ENCODE measurements around the gene RFWD3. TPM values are rescaled to one million over a fixed set of nuclear protein-coding genes. Genes with fewer than 3 reads are reported as not detected.

Gene RFWD3
- polyA plus RNA-seq, 5 donors = 19.2 to 27.4 (median 24.5) TPM

- no peak for DNase-seq
These were observed 43.4 kb downstream of the RFWD3 start for GRCh38 chr16:74623214-74623838.

- DNase-seq = no peak
These were observed 44.7 kb downstream of the RFWD3 start for GRCh38 chr16:74622005-74622404.

- no peak for DNase-seq
These were observed 49.4 kb downstream of the RFWD3 start for GRCh38 chr16:74617206-74617788.

- no peak for DNase-seq
These were observed 55.0 kb downstream of the RFWD3 start for GRCh38 chr16:74611721-74612120.

GRCh38 chr16:74608944-74609343 is 57.7 kb downstream of the RFWD3 start:
- DNase-seq = no peak

GRCh38 chr16:74608381-74608780 is 58.3 kb downstream of the RFWD3 start:
- no peak for DNase-seq

GRCh38 chr16:74607962-74608356 is 58.7 kb downstream of the RFWD3 start:
- DNase-seq = no peak

DNA sequence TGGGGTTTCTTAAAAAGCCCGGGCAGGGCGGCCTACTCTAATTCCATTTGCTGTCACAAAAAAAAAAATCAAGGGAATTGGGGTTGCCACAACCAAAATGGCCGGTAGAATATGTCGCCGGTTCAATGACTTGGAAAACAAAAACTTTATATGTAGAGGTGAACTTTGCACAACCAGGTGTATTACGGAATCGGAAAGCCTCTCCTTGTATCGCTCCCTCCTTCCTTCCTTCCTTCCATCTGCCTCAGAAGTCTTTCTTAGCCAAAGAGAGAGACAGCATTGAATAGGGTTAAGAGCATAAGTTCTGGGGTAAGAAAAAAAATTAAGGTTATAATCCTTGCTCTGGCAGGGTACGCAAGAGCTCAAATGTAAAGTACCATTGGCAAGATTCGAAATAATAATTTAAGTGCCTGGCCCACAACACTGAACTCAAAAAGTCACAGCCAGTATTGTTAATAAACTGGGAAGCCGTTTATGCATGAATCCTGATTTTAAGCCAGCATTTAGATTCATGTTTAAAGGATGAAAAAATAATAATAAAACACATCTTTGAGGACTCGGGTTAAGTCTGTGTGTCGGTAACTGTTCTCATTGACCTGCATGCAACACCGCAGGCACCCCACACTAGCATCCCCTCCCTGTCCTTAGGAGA is 59.2 kb downstream of the RFWD3 start:
- DNase-seq = no peak

GRCh38 chr16:74606521-74607309 is 60.0 kb downstream of the RFWD3 start, which contains the start of gene GLG1:
TSS of gene GLG1 (minus strand) at chr16:74607114. CDS start at chr16:74607094, 20 bp downstream.
- peak; percentile 91 to 94 for DNase-seq

DNA sequence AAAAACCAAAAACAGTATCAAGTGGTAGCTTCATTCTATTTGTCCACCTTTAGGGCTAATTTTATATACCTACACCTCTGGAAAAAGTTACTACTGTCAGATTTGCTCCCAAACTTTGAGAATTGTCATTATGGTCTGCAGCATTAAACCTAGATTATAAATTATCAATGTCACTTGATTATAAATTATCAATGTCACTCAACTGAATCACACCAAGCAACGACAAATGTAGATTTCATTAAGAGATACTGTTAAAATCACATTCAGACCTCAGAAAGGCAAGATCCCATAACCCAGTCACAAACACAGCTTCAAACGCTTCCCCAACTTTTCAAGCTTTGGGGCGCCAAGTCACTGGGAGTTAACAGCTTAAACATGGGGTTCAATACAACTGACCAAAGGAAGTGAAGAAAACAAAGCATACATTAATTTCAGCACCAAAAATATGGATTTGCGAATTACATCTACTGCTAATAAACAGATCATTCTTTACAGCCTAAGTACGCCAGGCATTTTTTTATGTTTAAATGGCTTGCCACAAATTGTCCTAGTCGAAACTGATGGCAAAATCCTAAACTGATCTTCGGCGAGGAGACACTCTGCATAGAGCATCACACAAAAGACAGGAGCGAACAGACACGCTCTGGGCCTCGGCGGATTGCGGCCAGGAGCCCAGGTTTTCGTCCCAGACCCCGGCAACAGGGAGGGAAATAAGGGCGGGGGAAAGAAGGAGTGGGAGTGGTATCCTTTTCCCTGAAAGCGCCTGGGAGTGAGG is 60.7 kb downstream of the RFWD3 start:
- DNase-seq = peak in 1 of 2 donors; percentile 7

DNA sequence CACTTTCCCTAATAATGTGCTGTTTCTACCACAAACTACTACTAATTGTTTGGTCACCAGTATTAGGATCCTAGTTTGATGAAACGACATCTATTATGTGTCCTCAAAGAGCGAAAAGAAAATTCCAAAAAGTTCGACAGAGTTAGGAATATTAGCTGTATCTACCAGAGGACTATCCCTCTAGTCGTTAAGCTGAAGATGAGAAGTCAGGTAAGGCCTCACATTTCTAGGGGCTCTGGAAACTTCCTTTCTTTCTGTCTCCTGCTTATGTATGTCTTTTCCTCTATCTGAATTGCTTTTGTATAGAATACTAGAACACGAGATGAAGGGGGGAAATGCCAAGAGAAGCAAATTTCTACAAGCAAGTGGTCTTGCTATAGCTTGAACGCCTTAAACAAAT is 61.3 kb downstream of the RFWD3 start:
- DNase-seq = no peak

- no peak for DNase-seq
These were observed 62.8 kb downstream of the RFWD3 start for GRCh38 chr16:74603848-74604247.

DNA sequence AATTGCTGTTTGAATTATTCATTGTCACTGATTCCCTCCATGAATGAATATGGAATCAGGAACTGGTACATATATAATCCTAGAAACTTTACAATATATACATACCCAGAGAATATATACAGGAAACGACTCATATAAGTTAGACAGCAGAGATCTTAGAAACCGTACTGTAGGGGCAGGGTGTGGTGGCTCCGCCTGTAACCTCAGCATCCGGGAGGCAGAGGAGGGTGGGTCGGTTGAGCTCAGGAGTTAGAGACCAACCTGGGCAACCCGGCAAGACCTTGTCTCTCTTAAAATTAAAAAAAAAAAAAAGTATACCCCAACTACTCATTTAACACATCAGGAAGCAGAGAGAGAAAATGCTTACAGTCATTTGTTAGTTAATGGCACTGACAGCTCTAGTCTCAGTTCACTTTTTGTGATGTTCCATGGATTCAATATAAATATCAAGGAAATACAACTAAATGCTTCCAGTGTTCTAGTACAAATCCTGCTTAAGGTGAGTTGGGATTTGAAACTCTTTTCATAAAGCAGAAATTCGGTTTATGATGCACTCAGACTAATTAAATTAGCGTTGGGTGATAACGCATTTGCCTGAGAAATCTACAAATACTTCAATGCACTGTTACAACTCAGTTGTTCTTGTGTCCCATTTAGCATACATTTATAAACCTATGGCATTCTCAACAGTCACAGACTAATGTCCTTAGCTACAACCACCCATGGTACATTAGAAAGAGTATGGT is 65.4 kb downstream of the RFWD3 start:
- no peak for DNase-seq

DNA sequence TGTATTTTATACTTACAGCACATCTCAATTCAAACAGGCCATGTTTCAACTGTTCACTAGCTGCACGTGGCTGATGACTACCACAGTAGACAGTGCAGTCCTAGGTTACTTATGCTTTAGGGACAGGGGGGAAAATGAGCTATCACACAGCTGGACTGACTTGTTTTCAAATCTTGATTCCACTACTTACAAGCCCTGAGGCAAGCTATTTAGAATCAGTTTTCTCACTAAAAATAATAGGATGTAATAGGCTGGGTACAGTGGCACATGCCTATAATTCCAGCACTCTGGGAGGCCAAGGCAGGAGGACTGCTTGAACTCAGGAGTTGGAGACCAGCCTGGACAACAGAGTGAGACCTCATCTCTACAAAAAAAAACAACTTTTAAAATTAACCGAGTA is 70.1 kb downstream of the RFWD3 start:
- DNase-seq = no peak

- no peak for DNase-seq
These were observed 73.8 kb downstream of the RFWD3 start for GRCh38 chr16:74592847-74593246.

DNA sequence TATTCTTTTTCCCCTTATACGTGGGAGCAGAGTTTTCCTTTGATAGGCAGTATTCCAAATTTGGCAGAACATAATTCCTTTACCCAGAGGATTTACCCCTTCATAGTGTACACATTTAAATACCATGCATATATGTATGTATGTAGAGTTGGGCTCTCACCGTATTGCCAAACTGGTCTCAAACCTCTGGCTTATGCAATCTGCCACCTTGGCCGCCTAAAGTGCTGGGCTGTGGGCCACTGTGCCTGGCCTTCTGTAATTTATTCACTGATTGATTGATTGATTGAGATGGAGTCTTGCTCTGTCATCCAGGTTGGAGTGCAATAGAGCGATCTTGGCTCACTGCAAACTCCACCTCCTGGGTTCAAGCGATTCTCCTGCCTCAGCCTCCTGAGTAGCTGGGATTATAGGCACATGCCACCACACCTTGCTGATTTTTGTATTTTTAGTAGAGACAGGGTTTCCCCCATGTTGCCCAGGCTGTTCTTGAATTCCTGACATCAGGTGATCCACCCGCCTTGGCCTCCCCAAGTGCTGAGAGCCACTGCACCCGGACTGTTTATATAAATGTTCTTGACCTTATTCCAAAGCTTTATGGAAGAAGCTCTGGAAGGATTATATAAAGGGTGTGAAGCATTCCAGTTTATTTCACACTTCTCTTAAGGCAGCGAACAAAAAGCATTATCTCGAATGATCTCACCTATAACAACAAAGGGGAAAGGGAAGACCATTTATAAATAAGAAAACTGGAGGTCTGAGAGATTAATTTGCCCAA is 74.6 kb downstream of the RFWD3 start:
- DNase-seq = no peak

- DNase-seq = no peak
These were observed 79.7 kb downstream of the RFWD3 start for GRCh38 chr16:74586948-74587347.

DNA sequence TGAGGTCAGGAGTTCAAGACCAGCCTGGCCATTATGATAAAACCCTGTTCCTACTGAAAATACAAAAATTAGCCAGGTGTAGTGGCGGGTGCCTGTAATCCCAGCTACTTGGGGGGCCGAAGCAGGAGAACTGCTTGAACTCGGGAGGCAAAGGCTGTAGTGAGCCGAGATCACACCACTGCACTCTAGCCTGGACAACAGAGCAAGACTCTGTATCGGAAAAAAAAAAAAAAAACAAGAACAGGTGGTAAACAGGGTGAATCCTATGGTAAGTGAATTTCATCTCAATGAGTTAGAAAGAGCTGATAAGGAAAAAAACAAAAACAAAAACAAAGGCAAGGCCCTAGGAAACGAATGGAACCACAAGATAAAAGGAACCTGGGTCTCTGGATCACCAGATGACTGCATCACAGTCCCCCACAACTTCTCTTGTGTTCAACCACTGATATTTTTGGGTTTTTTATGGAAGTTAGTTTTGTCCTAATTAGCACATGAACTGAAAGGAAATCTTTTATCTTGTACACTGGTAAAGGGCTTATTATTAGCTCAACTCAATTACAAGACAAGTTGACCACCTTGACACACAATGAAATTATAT is 80.7 kb downstream of the RFWD3 start:
- no peak for DNase-seq

- DNase-seq = no peak
These were observed 82.6 kb downstream of the RFWD3 start for GRCh38 chr16:74583926-74584666.

Data from right lung (tissue), 5 donors.